Psoas muscle (tissue), 8 donors: Measurements from ENCODE around the gene HS2ST1. TPM values are rescaled to one million over a fixed set of nuclear protein-coding genes. Genes with fewer than 3 reads are reported as not detected.
"Not testable (repeated sequence)": the region's sequence is repeated elsewhere in the genome, so short reads cannot be mapped to it uniquely, and the experiment has no call there.

Experiments
- ATAC-seq, 4 donors: fragments of 200-7000 bp; cut with Tn5 transposase; one replicate each; pipeline ENCODE4 v1.9.1; 2020; ENCODE audit warnings: moderate library complexity in 3 of 4, mild to moderate bottlenecking in 2 of 4
- DNase-seq, 2 donors: peaks; one replicate each; pipeline ENCODE4 v3.0.0-alpha.2; 2020
- H3K27ac ChIP-seq: fragments of 200-600 bp; one replicate; pipeline ENCODE4 v1.8.0; 2022
- H3K27me3 ChIP-seq, 3 donors: fragments of 200-600 bp in 1 of 3; one replicate each; pipeline versions ENCODE4 v1.6.1 to v1.8.0; 2013 to 2022; ENCODE audit warnings: low read length in 2 of 3, mild to moderate bottlenecking in 2 of 3, moderate library complexity in 1 of 3; ENCODE audit not compliant: insufficient read depth in 3 of 3
- H3K36me3 ChIP-seq, 2 donors: fragments of 200-600 bp in 1 of 2; one replicate each; pipeline versions ENCODE4 v1.6.1 to v1.8.0; 2013 to 2022; ENCODE audit warnings: low read depth in 1 of 2, mild to moderate bottlenecking in 1 of 2, moderate library complexity in 1 of 2; ENCODE audit not compliant: insufficient read depth in 1 of 2
- H3K4me1 ChIP-seq: fragments of 200-600 bp; one replicate; pipeline ENCODE4 v1.8.0; 2022
- H3K4me3 ChIP-seq: fragments of 200-600 bp; one replicate; pipeline ENCODE4 v1.8.0; 2022; ENCODE audit warnings: mild to moderate bottlenecking
- H3K9me3 ChIP-seq: fragments of 200-600 bp; one replicate; pipeline ENCODE4 v1.8.0; 2022
- WGBS, 3 donors: extraction: QIAGEN DNeasy Blood & Tissue Kit; methylation state at CpG; one replicate each; pipeline versions ENCODE4 v1.1.6 to v1.1.7; 2013; 5-methylcytosine and 5-hydroxymethylcytosine counted together
- intact Hi-C, 2 donors: fragments of 100-400 bp; cut with DNase I; formaldehyde crosslinking; loops; one replicate each; pipeline versions ENCODE4 v1.11.0 to v1.14.2; 2022
- polyA plus RNA-seq, 3 donors: library from polyadenylated mRNA; stranded (reverse); fragments of 200-250 nt; gene quantifications; one replicate each; pipeline ENCODE4 v1.2.3, GENCODE V29; 2013
- total RNA-seq, 4 donors: library from RNA; stranded (reverse); fragmentation: NEBNext Ultra II Directional in 2 of 4; extraction: Animal tissue kit (Norgen Biotek cat#: 25700) in 2 of 4; gene quantifications; one replicate each; pipeline versions ENCODE4 v1.2.1 to v1.2.4, GENCODE V29; 2021 to 2023
- TF ChIP-seq, protein P1 (sequence below): fragments of 200-600 bp; IDR thresholded peaks from one replicate; pipeline ENCODE4 v1.8.0; 2022; ENCODE audit warnings: antibody characterized with exemption
- donor health status: healthy with polysubstance abuse.
- donor health status: DM: no; HTN: no; CAD: no; lungs with moderate emphysema.
- donor health status: Bipolar disorder and iron deficiency.
- donor health status: healthy.
- donor health status: DM: yes; HTN: yes; CAD: no.
- donor health status: DM: no; HTN: no; CAD: no.
- donor health status: DM: no; HTN: no; CAD: no.
- donor health status: DM: yes; HTN: yes; CAD: no.

The HS2ST1 gene
- total and polyA plus RNA-seq, 7 donors = 3.3 to 12.0 (median 8.1) TPM

DNA sequence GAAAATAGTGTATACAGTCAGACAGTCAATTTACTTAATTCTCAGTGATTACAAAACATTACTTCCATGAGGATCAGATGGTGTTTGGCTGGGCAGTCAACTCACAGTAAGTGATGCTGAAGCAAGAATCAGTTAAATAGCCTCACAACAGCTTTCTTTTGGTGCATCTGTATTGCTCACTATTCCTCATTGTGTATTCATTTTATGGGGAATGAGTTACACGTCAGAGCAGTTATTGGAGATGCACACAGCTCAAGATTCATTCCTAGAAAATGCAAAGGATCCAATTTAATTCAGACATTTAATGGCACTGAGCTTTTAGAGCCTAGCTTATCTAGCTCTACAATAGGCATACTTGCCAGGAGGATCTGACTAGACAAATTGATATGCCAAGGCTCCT is 150.6 kb downstream of the HS2ST1 start:
- Histone ChIP-seq H3K27ac (no peak overlapping the region), H3K36me3 (no peaks in the 10 kb centered on the region), H3K9me3 (no peaks in the 10 kb centered on the region), H3K4me3 (no peak overlapping the region), H3K27me3 (no peaks in the 10 kb centered on the region), H3K4me1 (peaks cover 4% of the 10 kb centered on the region)
- intact Hi-C loops = no loop called here
- TF ChIP-seq, protein P1, sequence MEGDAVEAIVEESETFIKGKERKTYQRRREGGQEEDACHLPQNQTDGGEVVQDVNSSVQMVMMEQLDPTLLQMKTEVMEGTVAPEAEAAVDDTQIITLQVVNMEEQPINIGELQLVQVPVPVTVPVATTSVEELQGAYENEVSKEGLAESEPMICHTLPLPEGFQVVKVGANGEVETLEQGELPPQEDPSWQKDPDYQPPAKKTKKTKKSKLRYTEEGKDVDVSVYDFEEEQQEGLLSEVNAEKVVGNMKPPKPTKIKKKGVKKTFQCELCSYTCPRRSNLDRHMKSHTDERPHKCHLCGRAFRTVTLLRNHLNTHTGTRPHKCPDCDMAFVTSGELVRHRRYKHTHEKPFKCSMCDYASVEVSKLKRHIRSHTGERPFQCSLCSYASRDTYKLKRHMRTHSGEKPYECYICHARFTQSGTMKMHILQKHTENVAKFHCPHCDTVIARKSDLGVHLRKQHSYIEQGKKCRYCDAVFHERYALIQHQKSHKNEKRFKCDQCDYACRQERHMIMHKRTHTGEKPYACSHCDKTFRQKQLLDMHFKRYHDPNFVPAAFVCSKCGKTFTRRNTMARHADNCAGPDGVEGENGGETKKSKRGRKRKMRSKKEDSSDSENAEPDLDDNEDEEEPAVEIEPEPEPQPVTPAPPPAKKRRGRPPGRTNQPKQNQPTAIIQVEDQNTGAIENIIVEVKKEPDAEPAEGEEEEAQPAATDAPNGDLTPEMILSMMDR = no peak
- ATAC-seq (no peak), DNase-seq (no peak)
- 68 to 85% (median 81%) methylated on average over 1 of the region's 1 CpG for WGBS, 3 donors

DNA sequence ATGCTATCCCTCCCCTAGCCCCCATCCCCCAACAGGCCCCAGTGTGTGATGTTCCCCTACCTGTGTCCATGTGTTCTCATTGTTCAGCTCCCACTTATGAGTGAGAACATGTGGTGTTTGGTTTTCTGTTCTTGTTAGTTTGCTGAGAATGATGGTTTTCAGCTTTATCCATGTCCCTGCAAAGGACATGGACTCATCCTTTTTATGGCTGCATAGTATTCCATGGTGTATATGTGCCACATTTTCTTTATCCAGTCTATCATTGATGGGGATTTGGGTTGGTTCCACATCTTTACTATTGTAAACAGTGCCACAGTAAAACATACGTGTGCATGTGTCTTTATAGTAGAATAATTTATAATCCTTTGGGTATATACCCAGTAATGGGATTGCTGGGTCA is 152.3 kb downstream of the HS2ST1 start:
- H3K27ac ChIP-seq, H3K36me3 ChIP-seq, H3K9me3 ChIP-seq, H3K4me3 ChIP-seq, intact Hi-C loops, H3K27me3 ChIP-seq, H3K4me1 ChIP-seq, DNase-seq, ATAC-seq: not testable (repeated sequence)
- WGBS, 3 donors = 96 to 100% (median 96%) methylated on average over 1 of the region's 1 CpG

DNA sequence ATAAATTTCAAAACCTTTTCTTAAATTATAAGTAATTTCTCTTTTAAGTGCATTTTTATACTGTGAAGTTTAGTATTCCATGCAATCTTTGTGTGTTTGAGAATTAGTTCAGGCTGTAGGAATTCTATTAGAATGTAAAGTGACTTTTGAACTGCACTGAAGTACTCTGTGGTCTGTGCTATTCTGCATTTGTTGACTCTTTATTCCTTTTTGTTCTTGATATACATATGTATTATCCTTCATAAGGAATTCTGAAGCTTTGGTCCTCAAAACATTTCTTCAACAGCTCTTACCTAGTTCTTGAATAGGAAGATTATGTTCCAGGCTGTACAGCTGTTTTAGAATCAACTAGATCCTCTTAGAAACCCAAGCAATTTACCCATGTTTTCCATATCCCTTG is 158.0 kb downstream of the HS2ST1 start:
- no peak overlapping the region for H3K4me3 ChIP-seq
- ATAC-seq (no peak), DNase-seq (no peak)
- H3K9me3 ChIP-seq = no peaks in the 10 kb centered on the region
- intact Hi-C loops = no loop called here
- no peaks in the 10 kb centered on the region for H3K36me3 ChIP-seq
- no peaks in the 10 kb centered on the region for H3K27me3 ChIP-seq
- TF ChIP-seq, protein P1 = no peak
- H3K4me1 ChIP-seq = no peaks in the 10 kb centered on the region
- H3K27ac ChIP-seq = no peak overlapping the region

DNA sequence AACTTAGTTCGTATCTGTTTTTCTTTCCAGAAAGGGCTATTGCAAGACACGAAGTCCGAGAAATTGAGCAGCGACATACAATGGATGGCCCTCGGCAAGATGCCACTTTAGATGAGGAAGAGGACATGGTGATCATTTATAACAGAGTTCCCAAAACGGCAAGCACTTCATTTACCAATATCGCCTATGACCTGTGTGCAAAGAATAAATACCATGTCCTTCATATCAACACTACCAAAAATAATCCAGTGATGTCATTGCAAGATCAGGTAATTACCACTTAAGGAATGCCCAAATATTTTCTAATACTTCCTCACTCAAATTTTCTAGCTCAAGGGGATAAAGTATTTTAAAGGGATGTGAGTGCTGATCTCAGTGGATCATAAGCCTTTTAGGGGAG is 158.5 kb downstream of the HS2ST1 start:
- ATAC-seq = no peak
- 80 to 92% (median 85%) methylated on average over 7 of the region's 7 CpGs for WGBS, 3 donors

DNA sequence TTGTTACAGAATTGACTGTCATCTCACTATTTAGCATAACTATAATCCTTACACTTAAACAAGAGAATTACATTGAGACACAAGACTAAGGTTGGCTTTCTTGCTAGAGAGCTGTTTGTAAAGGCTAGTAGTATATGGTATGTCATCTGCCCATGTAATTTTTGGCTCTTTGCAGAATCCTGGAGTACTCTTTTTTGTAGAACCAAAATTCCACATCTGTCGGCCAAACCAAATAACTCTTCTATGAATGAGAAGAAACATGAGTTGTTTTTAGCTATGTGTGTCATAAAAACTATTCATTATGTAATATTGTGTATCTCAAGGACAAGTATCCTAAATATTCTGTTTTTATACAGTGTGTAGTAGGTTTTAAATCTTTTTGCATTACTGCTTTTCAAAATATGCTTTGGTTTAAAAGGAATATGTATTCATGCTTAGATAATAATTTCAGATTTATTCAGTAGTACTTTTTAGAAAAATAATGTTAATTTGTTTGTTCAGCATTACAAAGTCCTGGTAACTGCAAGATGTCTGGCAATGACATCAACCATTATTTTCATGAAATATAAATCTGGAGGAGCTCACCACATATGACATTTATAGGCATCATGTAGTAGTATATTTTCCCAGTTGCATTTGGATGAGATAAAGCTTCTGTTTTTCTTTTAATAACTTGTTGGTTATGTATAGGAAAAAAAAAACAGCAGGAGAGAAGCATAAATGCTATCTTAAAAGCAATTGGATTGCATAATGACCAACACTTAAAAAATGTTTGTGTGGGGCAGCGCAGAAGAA is 159.8 kb downstream of the HS2ST1 start:
- TF ChIP-seq, protein P1 = no peak
- DNase-seq = no peak
- H3K9me3 ChIP-seq = no peaks in the 10 kb centered on the region
- no peak overlapping the region for H3K27ac ChIP-seq
- no peaks in the 10 kb centered on the region for H3K27me3 ChIP-seq
- intact Hi-C loops = no loop called here
- H3K4me3 ChIP-seq = no peak overlapping the region
- no peaks in the 10 kb centered on the region for H3K36me3 ChIP-seq
- no peak for ATAC-seq
- WGBS, 3 donors = 71 to 76% (median 72%) methylated on average over 2 of the region's 2 CpGs
- H3K4me1 ChIP-seq = no peaks in the 10 kb centered on the region

More for the DNA sequence above, 158.5 kb downstream of the HS2ST1 start:
- H3K27ac ChIP-seq = no peak overlapping the region
- no peak for DNase-seq
- H3K27me3 ChIP-seq = no peaks in the 10 kb centered on the region
- H3K9me3 ChIP-seq = no peaks in the 10 kb centered on the region
- no peak overlapping the region for H3K4me3 ChIP-seq
- H3K36me3 ChIP-seq = no peaks in the 10 kb centered on the region
- intact Hi-C loops = no loop called here
- H3K4me1 ChIP-seq = no peaks in the 10 kb centered on the region
- TF ChIP-seq, protein P1 = no peak
